HG03442 (cell line): Measurements from ENCODE around the gene CHDH.

Experiments used
- ATAC-seq: cut with Tn5 transposase; IDR thresholded peaks from one replicate; pipeline ENCODE4 v1.9.1; 2021; ENCODE audit warnings: mild to moderate bottlenecking, moderate library complexity; ENCODE audit not compliant: unreplicated experiment

CHDH gene

GRCh38 chr3:53824795-53825194, 21.4 kb downstream of the CHDH start:
- no peak for ATAC-seq

- no peak for ATAC-seq
Measured at GRCh38 chr3:53823956-53824657, 22.1 kb downstream of the CHDH start.

- ATAC-seq: no peak
Measured at GRCh38 chr3:53823026-53823955, 22.9 kb downstream of the CHDH start.

GRCh38 chr3:53822331-53822741, 23.9 kb downstream of the CHDH start:
- ATAC-seq: no peak

GRCh38 chr3:53821631-53822121, 24.5 kb downstream of the CHDH start:
- no peak for ATAC-seq

GRCh38 chr3:53820756-53821580, 25.3 kb downstream of the CHDH start:
- ATAC-seq: no peak

GRCh38 chr3:53820084-53820483, 26.1 kb downstream of the CHDH start:
- ATAC-seq: no peak

- ATAC-seq: no peak
Measured at GRCh38 chr3:53819163-53819868, 26.9 kb downstream of the CHDH start.

- ATAC-seq: no peak
Measured at GRCh38 chr3:53818221-53819162, 27.7 kb downstream of the CHDH start.

- no peak for ATAC-seq
Measured at GRCh38 chr3:53817809-53818208, 28.4 kb downstream of the CHDH start.

- ATAC-seq: no peak
Measured at GRCh38 chr3:53817211-53817610, 29.0 kb downstream of the CHDH start.

- ATAC-seq: no peak
Measured at GRCh38 chr3:53816425-53816824, 29.8 kb downstream of the CHDH start.

- ATAC-seq: no peak
Measured at GRCh38 chr3:53815651-53816050, 30.6 kb downstream of the CHDH start.

GRCh38 chr3:53815067-53815466, 31.2 kb downstream of the CHDH start:
- no peak for ATAC-seq

- ATAC-seq: no peak
Measured at GRCh38 chr3:53813876-53814275, 32.3 kb downstream of the CHDH start.

GRCh38 chr3:53813229-53813628, 33.0 kb downstream of the CHDH start:
- no peak for ATAC-seq

- ATAC-seq: no peak
Measured at GRCh38 chr3:53812434-53812833, 33.8 kb downstream of the CHDH start.

GRCh38 chr3:53811143-53811927, 34.9 kb downstream of the CHDH start:
- no peak for ATAC-seq
